OCI-LY7 (cell line): ENCODE measurements around the gene MEGF8. TPM values are rescaled to one million over a fixed set of nuclear protein-coding genes. Genes with fewer than 3 reads are reported as not detected.

Experiments
- BruUV-seq: library from RNA; stranded (reverse); fragments of 400-500 nt; replicated peaks from 2 replicates; lab custom pipeline; 2021; lab: Mats Ljungman, UMichigan
- CTCF ChIA-PET: fragments of 300-600 bp; sonication (Branson Sonifier 250); formaldehyde crosslinking; loops from one replicate; lab custom pipeline; 2022; ENCODE audit warnings: antibody characterized with exemption; ENCODE audit not compliant: unreplicated experiment; lab: Charles Lee
- POLR2A ChIA-PET: fragments of 300-600 bp; sonication (Branson Sonifier 250); formaldehyde crosslinking; loops from one replicate; lab custom pipeline; 2022; ENCODE audit warnings: antibody characterized with exemption; lab: Charles Lee
- DNase-seq: peaks from one replicate; pipeline ENCODE4 v3.0.0-alpha.2; 2015; ENCODE audit warnings: low spot score
- H2AFZ ChIP-seq: fragments of 200-600 bp; sonication (generic), shearing (Covaris generic); 2 replicates; pipeline ENCODE4 v1.6.1; 2014; ENCODE audit warnings: mild to moderate bottlenecking, antibody characterized with exemption, low read length, moderate library complexity
- H3K27ac ChIP-seq: fragments of 200-600 bp; sonication (generic); 2 replicates; pipeline ENCODE4 v1.5.1; 2014; ENCODE audit warnings: mixed run types, low read depth, mild to moderate bottlenecking, moderate library complexity, low read length, inconsistent platforms; ENCODE audit not compliant: poor library complexity, severe bottlenecking
- H3K36me3 ChIP-seq: fragments of 200-600 bp; sonication (generic); 2 replicates; pipeline ENCODE4 v1.6.1; 2014; ENCODE audit warnings: mild to moderate bottlenecking, antibody characterized with exemption, low read length, moderate library complexity, mixed read lengths; ENCODE audit not compliant: insufficient read depth
- H3K4me1 ChIP-seq: fragments of 200-600 bp; sonication (generic); 2 replicates; pipeline ENCODE4 v1.5.1; 2014; ENCODE audit warnings: mild to moderate bottlenecking, low read length; ENCODE audit not compliant: insufficient read depth, poor library complexity, severe bottlenecking
- H3K4me2 ChIP-seq: fragments of 200-600 bp; sonication (generic); 2 replicates; pipeline ENCODE4 v1.6.1; 2014; ENCODE audit warnings: mild to moderate bottlenecking, low read length
- H3K4me3 ChIP-seq: fragments of 200-600 bp; sonication (generic); 2 replicates; pipeline ENCODE4 v1.5.1; 2014; ENCODE audit warnings: mild to moderate bottlenecking, low read depth, low read length; ENCODE audit not compliant: poor library complexity, severe bottlenecking
- H3K79me2 ChIP-seq: fragments of 200-600 bp; sonication (generic); 2 replicates; pipeline ENCODE4 v1.6.1; 2016; ENCODE audit warnings: low read depth, mild to moderate bottlenecking, low read length, moderate library complexity, mixed read lengths; ENCODE audit not compliant: insufficient read depth
- H3K9me2 ChIP-seq: fragments of 200-600 bp; sonication (generic); 2 replicates; pipeline ENCODE4 v1.6.1; 2016; ENCODE audit warnings: mild to moderate bottlenecking, low read length, mixed read lengths; ENCODE audit not compliant: insufficient read depth
- H3K9me3 ChIP-seq: fragments of 200-600 bp; sonication (generic); 2 replicates; pipeline ENCODE4 v1.6.1; 2014; ENCODE audit warnings: mild to moderate bottlenecking, mixed run types, low read length, mixed read lengths
- H4K20me1 ChIP-seq: fragments of 200-600 bp; sonication (generic); 2 replicates; pipeline ENCODE4 v1.6.1; 2014; ENCODE audit warnings: mild to moderate bottlenecking, antibody characterized with exemption, low read length, moderate library complexity, mixed read lengths; ENCODE audit not compliant: insufficient read depth
- EZH2phosphoT487 ChIP-seq: fragments of 200-600 bp; sonication (generic); IDR thresholded peaks from 2 replicates; pipeline ENCODE4 v1.6.1; 2018; ENCODE audit warnings: low read depth, borderline replicate concordance, mild to moderate bottlenecking, mixed run types, antibody characterized with exemption, low read length, moderate library complexity, mixed read lengths
- intact Hi-C: fragments of 100-400 bp; cut with micrococcal nuclease; formaldehyde crosslinking; loops from one replicate; pipeline ENCODE4 v1.10.0; 2022; ENCODE audit not compliant: unreplicated experiment
- total RNA-seq, 2 experiments: library from RNA; depleted of rRNA in 1 of 2; stranded (reverse); fragments of >200 nt in 1 of 2; shearing (Covaris generic) in 1 of 2; gene quantifications; 2 replicates each; pipeline ENCODE4 v1.2.3, GENCODE V29; 2014 to 2022
- TF ChIP-seq, protein P1 (sequence below): fragments of 200-600 bp; sonication (generic); conservative IDR thresholded peaks from 2 replicates; pipeline ENCODE4 v1.5.1; 2014; ENCODE audit warnings: mild to moderate bottlenecking, antibody characterized with exemption, low read length, moderate library complexity, mixed read lengths

Gene MEGF8
- total RNA-seq, 2 experiments from 2014 or later = 10.5 to 14.7 TPM

DNA sequence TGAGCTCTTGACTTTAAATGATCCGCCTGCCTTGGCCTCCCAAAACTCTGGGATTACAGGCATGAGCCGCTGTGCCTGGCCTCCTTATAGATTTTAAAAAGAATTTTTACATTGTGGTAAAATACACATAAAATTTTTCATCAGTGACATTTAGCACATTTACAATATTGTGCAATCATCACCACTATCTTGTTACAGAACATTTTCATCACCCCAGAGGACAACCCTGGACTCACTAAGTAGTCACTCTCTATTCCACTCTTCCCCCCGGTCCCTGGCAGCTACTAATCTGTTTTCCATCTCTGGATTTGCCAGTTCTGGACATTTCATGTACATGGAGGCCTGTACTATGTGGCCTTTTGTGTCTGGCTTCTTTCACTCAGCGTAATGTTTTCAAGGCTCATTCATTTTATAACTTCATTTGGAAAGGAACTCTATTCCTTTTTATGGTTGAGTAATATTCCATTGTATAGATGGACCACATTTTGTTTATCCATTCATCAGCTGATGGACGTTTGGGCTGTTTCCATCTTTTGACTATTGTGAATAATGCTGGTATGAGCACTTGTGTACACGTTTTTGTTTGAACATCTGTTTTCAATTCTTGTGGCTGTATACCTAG, 19.9 kb downstream of the MEGF8 start:
- H3K4me2 ChIP-seq = no peak overlapping the region
- no peak overlapping the region for H2AFZ ChIP-seq
- H3K79me2 ChIP-seq = no peaks in the 10 kb centered on the region
- H3K4me1 ChIP-seq = no peaks in the 10 kb centered on the region
- no peaks in the 10 kb centered on the region for H3K9me2 ChIP-seq
- H4K20me1 ChIP-seq = no peaks in the 10 kb centered on the region
- H3K9me3 ChIP-seq = no peaks in the 10 kb centered on the region
- POLR2A ChIA-PET = no interaction called here
- no peak overlapping the region for H3K4me3 ChIP-seq
- intact Hi-C loops = no loop called here
- TF ChIP-seq, protein P1, sequence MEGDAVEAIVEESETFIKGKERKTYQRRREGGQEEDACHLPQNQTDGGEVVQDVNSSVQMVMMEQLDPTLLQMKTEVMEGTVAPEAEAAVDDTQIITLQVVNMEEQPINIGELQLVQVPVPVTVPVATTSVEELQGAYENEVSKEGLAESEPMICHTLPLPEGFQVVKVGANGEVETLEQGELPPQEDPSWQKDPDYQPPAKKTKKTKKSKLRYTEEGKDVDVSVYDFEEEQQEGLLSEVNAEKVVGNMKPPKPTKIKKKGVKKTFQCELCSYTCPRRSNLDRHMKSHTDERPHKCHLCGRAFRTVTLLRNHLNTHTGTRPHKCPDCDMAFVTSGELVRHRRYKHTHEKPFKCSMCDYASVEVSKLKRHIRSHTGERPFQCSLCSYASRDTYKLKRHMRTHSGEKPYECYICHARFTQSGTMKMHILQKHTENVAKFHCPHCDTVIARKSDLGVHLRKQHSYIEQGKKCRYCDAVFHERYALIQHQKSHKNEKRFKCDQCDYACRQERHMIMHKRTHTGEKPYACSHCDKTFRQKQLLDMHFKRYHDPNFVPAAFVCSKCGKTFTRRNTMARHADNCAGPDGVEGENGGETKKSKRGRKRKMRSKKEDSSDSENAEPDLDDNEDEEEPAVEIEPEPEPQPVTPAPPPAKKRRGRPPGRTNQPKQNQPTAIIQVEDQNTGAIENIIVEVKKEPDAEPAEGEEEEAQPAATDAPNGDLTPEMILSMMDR = no peak
- no peak for TF ChIP-seq EZH2phosphoT487
- BruUV-seq = no TSS peak
- DNase-seq = no peak
- CTCF ChIA-PET = no interaction called here
- no peak overlapping the region for H3K27ac ChIP-seq
- H3K36me3 ChIP-seq = peaks cover 6% of the 10 kb centered on the region; the same call in 1 of the 2 replicates

DNA sequence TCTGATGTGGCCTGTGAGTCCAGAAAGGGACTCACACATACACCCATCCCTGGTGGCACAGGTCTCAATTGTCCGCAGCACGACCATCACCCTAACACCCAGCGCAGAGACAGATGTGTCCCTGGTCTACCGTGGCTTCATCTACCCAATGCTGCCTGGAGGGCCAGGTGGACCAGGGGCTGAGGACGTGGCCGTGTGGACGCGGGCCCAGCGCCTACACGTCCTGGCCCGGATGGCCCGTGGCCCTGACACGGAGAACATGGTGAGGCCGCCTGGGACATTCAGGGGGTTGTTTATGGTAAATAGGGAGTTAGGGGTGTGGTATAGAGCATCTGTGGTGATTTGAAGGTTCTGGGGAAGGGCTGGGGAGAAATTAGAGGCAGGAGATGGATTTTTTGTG, 22.8 kb downstream of the MEGF8 start:
- Histone ChIP-seq H3K9me2 (no peaks in the 10 kb centered on the region), H4K20me1 (no peaks in the 10 kb centered on the region), H3K9me3 (no peaks in the 10 kb centered on the region), H2AFZ (no peak overlapping the region), H3K27ac (no peak overlapping the region), H3K79me2 (no peaks in the 10 kb centered on the region), H3K4me2 (no peak overlapping the region), H3K4me3 (no peak overlapping the region), H3K36me3 (peaks cover 6% of the 10 kb centered on the region; the same call in 1 of the 2 replicates), H3K4me1 (no peaks in the 10 kb centered on the region)
- TF ChIP-seq, protein P1 = no peak
- no peak for TF ChIP-seq EZH2phosphoT487
- POLR2A ChIA-PET = no interaction called here
- no TSS peak for BruUV-seq
- intact Hi-C loops = no loop called here
- DNase-seq = no peak
- CTCF ChIA-PET = no interaction called here

DNA sequence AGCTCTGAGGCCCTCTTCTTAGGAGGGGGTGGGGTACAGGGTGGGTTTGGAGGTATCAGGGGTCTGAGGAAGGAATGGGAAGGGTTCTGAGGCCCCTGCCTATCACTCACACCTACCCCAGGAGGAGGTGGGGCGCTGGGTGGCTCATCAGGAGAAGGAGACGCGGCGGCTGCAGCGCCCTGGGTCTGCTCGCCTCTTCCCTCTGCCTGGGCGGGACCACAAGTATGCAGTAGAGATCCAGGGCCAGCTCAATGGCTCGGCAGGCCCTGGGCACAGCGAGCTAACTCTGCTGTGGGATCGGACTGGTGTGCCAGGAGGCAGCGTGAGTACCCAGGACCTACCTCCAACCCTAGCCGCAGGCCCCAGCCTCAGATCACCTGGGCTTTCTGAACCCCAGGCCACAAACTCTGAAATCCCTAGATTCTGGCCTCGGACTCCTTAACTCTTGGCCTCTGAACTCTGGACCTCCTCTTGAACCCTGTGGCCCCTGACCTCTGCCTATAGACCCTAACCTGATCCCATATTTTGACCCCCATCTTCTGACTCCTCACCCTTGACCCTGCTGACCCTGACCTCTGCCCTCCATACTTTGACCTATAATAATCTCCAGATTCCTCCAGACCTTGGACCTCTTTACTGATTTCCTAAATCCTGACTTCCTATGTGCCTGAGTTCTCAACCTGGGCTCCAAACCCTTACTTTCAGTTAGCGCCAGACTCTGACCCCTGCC, 24.1 kb downstream of the MEGF8 start:
- H3K79me2 ChIP-seq = no peaks in the 10 kb centered on the region
- BruUV-seq = no TSS peak
- H3K4me1 ChIP-seq = no peaks in the 10 kb centered on the region
- no peaks in the 10 kb centered on the region for H3K9me2 ChIP-seq
- no peak for DNase-seq
- no peak overlapping the region for H3K27ac ChIP-seq
- no peak overlapping the region for H2AFZ ChIP-seq
- H4K20me1 ChIP-seq = no peaks in the 10 kb centered on the region
- ChIA-PET POLR2A (interaction anchor here (0.7 kb wide), 1 partner anchor 1961 kb away, joined by 5 read pairs; no protein-coding TSS in a partner anchor), CTCF (no interaction called here)
- H3K4me2 ChIP-seq = no peak overlapping the region
- H3K4me3 ChIP-seq = no peak overlapping the region
- H3K9me3 ChIP-seq = no peaks in the 10 kb centered on the region
- intact Hi-C loops = no loop called here
- TF ChIP-seq EZH2phosphoT487 = no peak
- TF ChIP-seq, protein P1 = no peak
- H3K36me3 ChIP-seq = peaks cover 6% of the 10 kb centered on the region; the same call in 1 of the 2 replicates
